A549 (cell line): ENCODE data around the gene NFKBIZ.

Experiments used
- CHD2 ChIP-seq: fragments of 150-350 bp; IDR thresholded peaks from 2 replicates; pipeline ENCODE4 v1.6.1; 2014; ENCODE audit warnings: low read length; ENCODE audit not compliant: partially characterized antibody
- ESRRA ChIP-seq: fragments of 150-350 bp; IDR thresholded peaks from 2 replicates; pipeline ENCODE4 v1.6.1; 2014; ENCODE audit warnings: mild to moderate bottlenecking, low read length, borderline replicate concordance
- HDAC2 ChIP-seq: fragments of 200-600 bp; sonication (generic); IDR thresholded peaks from 2 replicates; pipeline ENCODE4 v1.6.1; 2016
- MAFK ChIP-seq: fragments of 450-650 bp; IDR thresholded peaks from 2 replicates; pipeline ENCODE4 v1.6.1; 2014; ENCODE audit not compliant: partially characterized antibody
- POLR2A ChIP-seq: IDR thresholded peaks from 2 replicates; pipeline ENCODE4 v1.6.1; 2012; ENCODE audit warnings: mild to moderate bottlenecking, low read length
- POLR2AphosphoS2 ChIP-seq: conservative IDR thresholded peaks from 2 replicates; pipeline ENCODE4 v1.6.1; 2012; ENCODE audit warnings: low read length, improper control_type of control experiment, inconsistent platforms
- RFX5 ChIP-seq: fragments of 450-650 bp; IDR thresholded peaks from 2 replicates; pipeline ENCODE4 v1.7.1; 2014; ENCODE audit warnings: antibody characterized with exemption, mild to moderate bottlenecking, moderate library complexity
- RNF2 ChIP-seq: fragments of 200-600 bp; sonication (generic); IDR thresholded peaks from 2 replicates; pipeline ENCODE4 v1.6.1; 2016; ENCODE audit warnings: low read depth, mild to moderate bottlenecking, antibody characterized with exemption, moderate library complexity, borderline replicate concordance
- TF ChIP-seq, protein P1 (sequence below): fragments of >200 bp; sonication (Bioruptor Twin); formaldehyde crosslinking; IDR thresholded peaks from 3 replicates; pipeline ENCODE4 v1.5.1; 2016
- TF ChIP-seq, protein P2 (sequence below): fragments of 200-600 bp; sonication (generic); IDR thresholded peaks from 2 replicates; pipeline ENCODE4 v1.6.1; 2016; ENCODE audit warnings: antibody characterized with exemption, mild to moderate bottlenecking, moderate library complexity
- TF ChIP-seq, protein P3 (sequence below): fragments of 450-650 bp; IDR thresholded peaks from 2 replicates; pipeline ENCODE4 v1.6.1; 2014; ENCODE audit warnings: antibody characterized with exemption
- TF ChIP-seq, protein P4 (sequence below): IDR thresholded peaks from 2 replicates; pipeline ENCODE4 v1.6.1; 2012
- TF ChIP-seq, protein P5 (sequence below): fragments of 150-350 bp; IDR thresholded peaks from 2 replicates; pipeline ENCODE4 v1.6.1; 2014; ENCODE audit warnings: low read depth, mild to moderate bottlenecking, low read length
- TF ChIP-seq, protein P6 (sequence below): fragments of 250-450 bp; sonication (Bioruptor Pico); IDR thresholded peaks from 2 replicates; pipeline ENCODE4 v1.5.0; 2021; ENCODE audit warnings: mild to moderate bottlenecking, moderate library complexity, borderline replicate concordance

DNA sequence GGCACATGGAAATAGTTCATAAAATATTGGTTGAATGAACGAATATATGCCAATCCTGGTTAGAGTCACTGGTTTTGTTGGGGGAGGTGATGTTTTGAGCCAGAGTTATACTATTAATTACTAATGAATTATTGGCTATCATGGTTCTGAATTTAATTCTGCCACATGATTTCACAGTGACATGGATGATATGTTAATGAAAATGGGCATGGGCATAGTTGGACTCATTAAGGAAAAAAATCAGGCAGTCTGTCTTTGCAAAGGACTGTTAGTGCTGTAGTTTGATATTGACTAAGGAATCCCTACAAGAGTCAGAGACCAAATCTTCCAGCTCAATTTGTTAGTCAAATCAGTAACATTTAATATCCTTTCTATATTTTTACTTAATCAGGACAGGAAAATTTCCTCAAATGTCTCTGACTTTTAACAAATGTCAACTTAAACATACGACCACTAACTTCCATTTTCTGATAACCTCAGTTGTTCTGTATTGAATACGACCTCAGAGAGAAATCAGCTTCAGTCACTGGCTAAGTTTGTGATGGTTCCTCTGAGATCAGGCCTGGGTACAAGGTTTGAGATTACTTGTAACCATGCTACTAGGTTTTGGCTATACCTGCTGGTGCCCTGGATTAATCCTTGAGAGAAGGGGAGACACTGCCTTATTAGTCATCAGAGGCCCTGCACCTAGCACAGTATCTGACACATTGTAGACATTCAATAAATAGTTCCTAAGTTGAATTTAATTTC is 13.3 kb downstream of the NFKBIZ start:
- TF ChIP-seq, protein P1, sequence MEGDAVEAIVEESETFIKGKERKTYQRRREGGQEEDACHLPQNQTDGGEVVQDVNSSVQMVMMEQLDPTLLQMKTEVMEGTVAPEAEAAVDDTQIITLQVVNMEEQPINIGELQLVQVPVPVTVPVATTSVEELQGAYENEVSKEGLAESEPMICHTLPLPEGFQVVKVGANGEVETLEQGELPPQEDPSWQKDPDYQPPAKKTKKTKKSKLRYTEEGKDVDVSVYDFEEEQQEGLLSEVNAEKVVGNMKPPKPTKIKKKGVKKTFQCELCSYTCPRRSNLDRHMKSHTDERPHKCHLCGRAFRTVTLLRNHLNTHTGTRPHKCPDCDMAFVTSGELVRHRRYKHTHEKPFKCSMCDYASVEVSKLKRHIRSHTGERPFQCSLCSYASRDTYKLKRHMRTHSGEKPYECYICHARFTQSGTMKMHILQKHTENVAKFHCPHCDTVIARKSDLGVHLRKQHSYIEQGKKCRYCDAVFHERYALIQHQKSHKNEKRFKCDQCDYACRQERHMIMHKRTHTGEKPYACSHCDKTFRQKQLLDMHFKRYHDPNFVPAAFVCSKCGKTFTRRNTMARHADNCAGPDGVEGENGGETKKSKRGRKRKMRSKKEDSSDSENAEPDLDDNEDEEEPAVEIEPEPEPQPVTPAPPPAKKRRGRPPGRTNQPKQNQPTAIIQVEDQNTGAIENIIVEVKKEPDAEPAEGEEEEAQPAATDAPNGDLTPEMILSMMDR: no peak
- no peak for TF ChIP-seq HDAC2
- no peak for TF ChIP-seq CHD2
- no peak; the same call in 1 of the 2 replicates for TF ChIP-seq POLR2AphosphoS2
- no peak for TF ChIP-seq ESRRA
- TF ChIP-seq, protein P2, sequence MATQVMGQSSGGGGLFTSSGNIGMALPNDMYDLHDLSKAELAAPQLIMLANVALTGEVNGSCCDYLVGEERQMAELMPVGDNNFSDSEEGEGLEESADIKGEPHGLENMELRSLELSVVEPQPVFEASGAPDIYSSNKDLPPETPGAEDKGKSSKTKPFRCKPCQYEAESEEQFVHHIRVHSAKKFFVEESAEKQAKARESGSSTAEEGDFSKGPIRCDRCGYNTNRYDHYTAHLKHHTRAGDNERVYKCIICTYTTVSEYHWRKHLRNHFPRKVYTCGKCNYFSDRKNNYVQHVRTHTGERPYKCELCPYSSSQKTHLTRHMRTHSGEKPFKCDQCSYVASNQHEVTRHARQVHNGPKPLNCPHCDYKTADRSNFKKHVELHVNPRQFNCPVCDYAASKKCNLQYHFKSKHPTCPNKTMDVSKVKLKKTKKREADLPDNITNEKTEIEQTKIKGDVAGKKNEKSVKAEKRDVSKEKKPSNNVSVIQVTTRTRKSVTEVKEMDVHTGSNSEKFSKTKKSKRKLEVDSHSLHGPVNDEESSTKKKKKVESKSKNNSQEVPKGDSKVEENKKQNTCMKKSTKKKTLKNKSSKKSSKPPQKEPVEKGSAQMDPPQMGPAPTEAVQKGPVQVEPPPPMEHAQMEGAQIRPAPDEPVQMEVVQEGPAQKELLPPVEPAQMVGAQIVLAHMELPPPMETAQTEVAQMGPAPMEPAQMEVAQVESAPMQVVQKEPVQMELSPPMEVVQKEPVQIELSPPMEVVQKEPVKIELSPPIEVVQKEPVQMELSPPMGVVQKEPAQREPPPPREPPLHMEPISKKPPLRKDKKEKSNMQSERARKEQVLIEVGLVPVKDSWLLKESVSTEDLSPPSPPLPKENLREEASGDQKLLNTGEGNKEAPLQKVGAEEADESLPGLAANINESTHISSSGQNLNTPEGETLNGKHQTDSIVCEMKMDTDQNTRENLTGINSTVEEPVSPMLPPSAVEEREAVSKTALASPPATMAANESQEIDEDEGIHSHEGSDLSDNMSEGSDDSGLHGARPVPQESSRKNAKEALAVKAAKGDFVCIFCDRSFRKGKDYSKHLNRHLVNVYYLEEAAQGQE: no peak; the same call in 1 of the 2 replicates
- TF ChIP-seq, protein P3, sequence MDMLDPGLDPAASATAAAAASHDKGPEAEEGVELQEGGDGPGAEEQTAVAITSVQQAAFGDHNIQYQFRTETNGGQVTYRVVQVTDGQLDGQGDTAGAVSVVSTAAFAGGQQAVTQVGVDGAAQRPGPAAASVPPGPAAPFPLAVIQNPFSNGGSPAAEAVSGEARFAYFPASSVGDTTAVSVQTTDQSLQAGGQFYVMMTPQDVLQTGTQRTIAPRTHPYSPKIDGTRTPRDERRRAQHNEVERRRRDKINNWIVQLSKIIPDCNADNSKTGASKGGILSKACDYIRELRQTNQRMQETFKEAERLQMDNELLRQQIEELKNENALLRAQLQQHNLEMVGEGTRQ: no peak
- no peak for TF ChIP-seq RFX5
- TF ChIP-seq, protein P4, sequence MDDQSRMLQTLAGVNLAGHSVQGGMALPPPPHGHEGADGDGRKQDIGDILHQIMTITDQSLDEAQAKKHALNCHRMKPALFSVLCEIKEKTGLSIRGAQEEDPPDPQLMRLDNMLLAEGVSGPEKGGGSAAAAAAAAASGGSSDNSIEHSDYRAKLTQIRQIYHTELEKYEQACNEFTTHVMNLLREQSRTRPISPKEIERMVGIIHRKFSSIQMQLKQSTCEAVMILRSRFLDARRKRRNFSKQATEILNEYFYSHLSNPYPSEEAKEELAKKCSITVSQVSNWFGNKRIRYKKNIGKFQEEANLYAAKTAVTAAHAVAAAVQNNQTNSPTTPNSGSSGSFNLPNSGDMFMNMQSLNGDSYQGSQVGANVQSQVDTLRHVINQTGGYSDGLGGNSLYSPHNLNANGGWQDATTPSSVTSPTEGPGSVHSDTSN: no peak
- TF ChIP-seq, protein P5, sequence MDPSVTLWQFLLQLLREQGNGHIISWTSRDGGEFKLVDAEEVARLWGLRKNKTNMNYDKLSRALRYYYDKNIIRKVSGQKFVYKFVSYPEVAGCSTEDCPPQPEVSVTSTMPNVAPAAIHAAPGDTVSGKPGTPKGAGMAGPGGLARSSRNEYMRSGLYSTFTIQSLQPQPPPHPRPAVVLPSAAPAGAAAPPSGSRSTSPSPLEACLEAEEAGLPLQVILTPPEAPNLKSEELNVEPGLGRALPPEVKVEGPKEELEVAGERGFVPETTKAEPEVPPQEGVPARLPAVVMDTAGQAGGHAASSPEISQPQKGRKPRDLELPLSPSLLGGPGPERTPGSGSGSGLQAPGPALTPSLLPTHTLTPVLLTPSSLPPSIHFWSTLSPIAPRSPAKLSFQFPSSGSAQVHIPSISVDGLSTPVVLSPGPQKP: no peak
- TF ChIP-seq, protein P6, sequence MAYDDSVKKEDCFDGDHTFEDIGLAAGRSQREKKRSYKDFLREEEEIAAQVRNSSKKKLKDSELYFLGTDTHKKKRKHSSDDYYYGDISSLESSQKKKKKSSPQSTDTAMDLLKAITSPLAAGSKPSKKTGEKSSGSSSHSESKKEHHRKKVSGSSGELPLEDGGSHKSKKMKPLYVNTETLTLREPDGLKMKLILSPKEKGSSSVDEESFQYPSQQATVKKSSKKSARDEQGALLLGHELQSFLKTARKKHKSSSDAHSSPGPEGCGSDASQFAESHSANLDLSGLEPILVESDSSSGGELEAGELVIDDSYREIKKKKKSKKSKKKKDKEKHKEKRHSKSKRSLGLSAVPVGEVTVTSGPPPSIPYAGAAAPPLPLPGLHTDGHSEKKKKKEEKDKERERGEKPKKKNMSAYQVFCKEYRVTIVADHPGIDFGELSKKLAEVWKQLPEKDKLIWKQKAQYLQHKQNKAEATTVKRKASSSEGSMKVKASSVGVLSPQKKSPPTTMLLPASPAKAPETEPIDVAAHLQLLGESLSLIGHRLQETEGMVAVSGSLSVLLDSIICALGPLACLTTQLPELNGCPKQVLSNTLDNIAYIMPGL (CRISPR knock-in tag): no peak
- TF ChIP-seq POLR2A: no peak
- TF ChIP-seq RNF2: no peak
- no peak for TF ChIP-seq MAFK
